ENCODE measurements around the gene UCP2. TPM values are rescaled to one million over a fixed set of nuclear protein-coding genes. Genes with fewer than 3 reads are reported as not detected.

Gene UCP2
- total and polyA plus RNA-seq, 2 experiments from 2014 or later = 60.1 to 76.9 TPM

GRCh38 chr11:73980001-73980961 lies 2.4 kb downstream of the UCP2 start:
- peaks cover 13% of the 10 kb centered on the region for H4K20me1 ChIP-seq (replicated peaks; ENCODE audit: insufficient read depth)
- H3K4me1 ChIP-seq (ENCODE audit: insufficient read depth) = peaks cover 32% of the 10 kb centered on the region
- Mint-ChIP-seq H3K4me3 (peak overlapping the region; percentile 94), H3K36me3 (ENCODE audit: low read depth) (peaks cover 67% of the 10 kb centered on the region), H3K27ac (peak overlapping the region; percentile 77; the same call in 1 of the 2 replicates), H3K4me1 (peaks cover 33% of the 10 kb centered on the region), H3K27me3 (ENCODE audit: insufficient read depth, low read depth, poor library complexity) (peaks cover 25% of the 10 kb centered on the region), H3K9me3 (no peaks in the 10 kb centered on the region; the same call in 1 of the 3 replicates)
- ATAC-seq (peak; percentile 7), DNase-seq (ENCODE audit: low spot score) (peak; percentile 30)
- H3K27me3 ChIP-seq (ENCODE audit: insufficient read depth) = no peaks in the 10 kb centered on the region
- peak overlapping the region; percentile 100 for H3K4me2 ChIP-seq
- peaks cover 30% of the 10 kb centered on the region for H3K36me3 ChIP-seq (ENCODE audit: insufficient read depth)
- H3K79me2 ChIP-seq (replicated peaks; ENCODE audit: insufficient read depth) = peaks cover 14% of the 10 kb centered on the region
- TF ChIP-seq ZNF462 (CRISPR knock-in tag; IDR thresholded peaks at IDR 0.05) (no peak), ETS1 (IDR thresholded peaks at IDR 0.05) (no peak), REST (IDR thresholded peaks at IDR 0.05; ENCODE audit: unreplicated experiment) (no peak), EZH2 (IDR thresholded peaks at IDR 0.05; ENCODE audit: low read depth, unreplicated experiment) (no peak), JUNB (IDR thresholded peaks at IDR 0.05; ENCODE audit: unreplicated experiment) (no peak), ZNF114 (CRISPR knock-in tag; IDR thresholded peaks at IDR 0.05) (no peak), CREB1 (CRISPR knock-in tag; IDR thresholded peaks at IDR 0.05; ENCODE audit: low read depth) (no peak), STAT1 (IDR thresholded peaks at IDR 0.05; ENCODE audit: unreplicated experiment) (no peak)
- peak overlapping the region; percentile 74; the same call in 1 of the 2 replicates for H3K27ac ChIP-seq (ENCODE audit: low read depth)
- no peak overlapping the region for H2AFZ ChIP-seq
- H3K4me3 ChIP-seq = peak overlapping the region; percentile 98
- peaks cover 5% of the 10 kb centered on the region; the same call in 1 of the 2 replicates for H3F3A ChIP-seq (replicated peaks; ENCODE audit: low read depth)
- H3K9me2 ChIP-seq (ENCODE audit: insufficient read depth) = no peaks in the 10 kb centered on the region

All from GM23338 (cell line).